GM21786 (cell line): ENCODE data around the gene SSR3.

ENCODE experiments used
- ATAC-seq: cut with Tn5 transposase; IDR thresholded peaks from one replicate; pipeline ENCODE4 v1.9.1; 2021; ENCODE audit not compliant: unreplicated experiment

Gene SSR3

DNA sequence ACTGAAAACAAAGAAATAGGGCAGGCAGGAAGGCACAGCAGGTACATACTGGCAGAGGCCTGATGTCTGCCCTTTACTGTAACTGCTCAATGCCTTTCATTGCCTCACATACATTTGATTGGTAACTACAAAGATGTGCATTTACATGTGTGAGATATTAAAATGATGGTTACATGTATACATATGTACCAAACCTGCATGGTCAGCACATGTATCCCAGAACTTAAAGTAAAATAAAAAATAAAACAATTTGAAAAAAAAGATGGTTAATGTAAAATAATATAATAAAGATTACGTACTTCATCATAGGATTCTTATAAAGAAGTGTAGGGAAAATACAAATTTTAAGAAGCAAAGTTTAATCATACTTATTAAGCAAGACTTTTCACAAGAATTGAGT lies 15.1 kb downstream of the SSR3 start:
- no peak for ATAC-seq

DNA sequence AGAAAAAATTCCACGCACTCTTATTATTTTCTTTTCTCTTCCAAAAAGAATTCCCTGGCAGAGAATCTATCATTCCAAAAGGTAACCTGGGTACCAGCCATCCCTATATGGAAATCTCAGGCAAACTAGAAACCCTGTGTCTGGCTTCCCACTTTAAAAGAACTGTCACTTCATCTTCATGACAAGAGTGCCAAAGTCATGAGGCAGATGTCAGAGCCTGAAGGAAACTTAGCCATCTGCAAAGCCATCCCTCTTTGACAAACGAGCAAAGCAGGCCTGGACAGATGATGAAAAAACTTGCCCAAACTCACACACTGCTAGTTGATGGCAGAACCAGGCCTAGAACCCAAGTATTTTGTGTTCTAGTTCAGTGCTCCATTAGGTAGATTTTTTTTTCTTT lies 15.9 kb downstream of the SSR3 start:
- no peak for ATAC-seq

DNA sequence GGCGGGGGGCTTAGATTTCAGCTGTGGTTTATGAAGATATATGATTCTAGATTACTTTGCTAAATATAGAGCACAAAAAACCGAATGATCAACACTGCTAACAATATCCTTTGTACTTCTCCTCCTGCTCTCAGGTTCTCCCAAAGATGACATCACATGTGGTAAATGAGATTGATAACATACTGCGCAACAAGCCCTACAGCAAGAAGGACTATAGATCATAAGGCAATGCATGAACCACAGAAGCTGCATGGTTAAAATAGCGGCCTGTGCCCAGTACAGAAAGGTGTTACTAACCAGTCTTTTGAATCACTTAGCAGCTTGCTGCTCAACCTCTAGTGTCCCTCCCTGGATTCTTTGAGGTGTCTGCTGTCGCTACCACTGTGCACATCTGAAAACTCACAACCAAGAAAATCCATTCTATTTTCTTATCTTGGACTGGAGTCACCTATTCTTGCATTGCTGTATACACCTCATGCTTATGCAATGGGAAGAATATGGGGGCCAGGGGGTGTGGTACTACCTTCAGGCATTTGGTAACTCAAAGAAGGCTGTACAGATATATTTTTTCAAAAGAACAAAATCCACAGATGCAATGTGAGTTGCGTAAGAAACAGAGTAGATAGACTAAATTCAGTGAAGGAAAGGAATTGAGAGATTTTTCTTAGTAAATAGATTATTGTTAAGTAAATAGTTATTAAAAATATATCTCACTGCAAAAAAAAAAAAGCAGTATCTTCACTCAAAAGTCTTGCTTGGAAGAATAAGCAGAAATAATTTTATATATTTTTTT lies 18.2 kb downstream of the SSR3 start:
- no peak for ATAC-seq

DNA sequence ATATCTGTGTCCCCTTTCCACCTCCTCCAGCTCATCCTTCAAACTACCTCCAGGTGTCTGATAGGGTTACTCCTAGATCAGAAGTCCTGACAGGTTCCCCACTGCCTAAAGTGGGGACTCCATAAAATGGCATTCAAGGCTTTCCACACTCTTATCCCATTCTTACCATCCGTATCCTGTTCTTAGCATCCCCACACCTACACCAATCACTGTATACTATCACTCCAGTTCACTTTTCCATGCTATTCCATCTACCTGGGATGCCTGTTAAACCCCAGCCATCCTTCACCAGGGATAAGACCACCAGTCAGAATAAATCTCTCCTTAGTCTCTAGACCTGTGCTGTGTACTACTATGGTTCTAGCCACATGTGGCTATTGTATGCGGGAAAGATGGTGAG lies 19.1 kb downstream of the SSR3 start:
- no peak for ATAC-seq

DNA sequence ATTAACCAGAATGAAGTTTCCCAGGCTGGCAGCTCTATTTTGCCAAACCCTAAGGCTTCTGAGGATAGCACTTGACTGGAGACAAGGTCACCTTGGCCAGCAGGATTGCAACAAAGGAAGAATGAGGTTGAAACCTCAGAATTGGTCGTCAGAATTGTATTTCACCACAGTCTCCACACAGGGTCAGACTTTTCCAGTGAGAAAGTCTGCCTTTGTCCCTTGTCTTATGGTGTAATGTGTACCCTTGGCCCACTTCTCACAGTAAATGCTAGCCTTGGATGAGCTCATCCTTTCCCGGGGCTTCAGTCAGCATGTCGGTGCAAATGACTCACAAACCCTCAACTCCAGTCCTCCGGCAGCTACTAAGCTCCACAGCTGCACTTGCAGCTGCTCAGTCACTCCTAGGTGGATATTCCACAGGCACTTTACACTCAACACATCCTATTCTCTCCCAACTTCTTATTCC lies 19.7 kb downstream of the SSR3 start:
- ATAC-seq = no peak

DNA sequence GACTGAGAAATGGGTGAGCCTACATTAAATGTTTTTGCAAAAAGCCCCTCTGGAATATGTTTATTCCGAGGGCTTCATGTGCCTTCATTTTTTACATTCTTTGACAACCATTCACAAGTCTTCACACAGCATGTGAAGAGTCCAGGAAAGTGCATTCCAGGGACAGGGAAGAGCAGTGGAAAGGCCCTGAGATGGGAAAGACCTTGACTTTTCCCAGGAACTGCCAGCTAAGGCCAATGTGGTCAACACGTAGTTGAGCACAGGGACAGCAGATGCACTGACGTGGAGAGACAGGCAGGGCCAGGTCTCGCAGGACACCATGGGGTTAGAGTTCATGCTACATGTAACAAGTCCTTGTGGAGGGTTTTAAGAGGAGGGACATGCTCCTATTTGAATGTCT lies 21.7 kb downstream of the SSR3 start:
- no peak for ATAC-seq

DNA sequence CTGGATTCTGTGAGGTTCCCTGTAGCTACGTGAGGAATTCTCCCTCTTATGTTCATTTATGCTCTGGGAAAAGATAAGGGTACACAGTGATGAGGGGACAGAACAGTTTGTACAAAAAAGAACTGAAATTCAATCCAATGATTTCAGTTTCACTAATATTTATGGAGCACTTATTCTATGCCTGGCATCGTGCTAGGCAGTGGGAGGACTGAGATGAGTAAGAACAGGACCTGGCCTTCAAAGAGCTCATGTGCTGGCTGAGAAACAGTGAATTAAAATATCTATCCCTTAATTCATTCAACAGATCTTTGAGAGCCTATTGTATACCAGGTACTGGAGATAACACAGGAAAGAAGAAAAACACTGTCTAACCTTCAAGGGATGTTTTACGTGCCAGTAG lies 22.2 kb downstream of the SSR3 start:
- ATAC-seq = no peak

DNA sequence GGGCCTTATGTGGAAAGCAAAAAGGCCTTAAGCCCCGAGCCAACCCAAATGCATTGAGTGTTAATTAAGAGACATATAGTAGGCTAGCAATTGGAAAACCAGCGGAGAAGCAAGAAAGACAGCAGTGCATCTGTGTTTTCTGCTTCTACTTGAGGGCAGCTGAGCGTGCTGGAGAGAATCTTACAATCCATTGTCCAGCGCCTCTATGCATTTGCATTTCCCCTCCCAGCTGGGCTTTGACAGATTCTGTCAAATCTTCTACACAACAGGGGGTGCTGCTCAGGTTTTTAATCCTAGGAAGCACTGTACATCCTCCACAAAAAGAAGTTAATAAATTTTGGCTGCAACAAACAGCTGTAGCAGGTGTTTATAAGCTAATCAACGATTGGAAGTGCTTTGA lies 23.9 kb downstream of the SSR3 start:
- no peak for ATAC-seq

DNA sequence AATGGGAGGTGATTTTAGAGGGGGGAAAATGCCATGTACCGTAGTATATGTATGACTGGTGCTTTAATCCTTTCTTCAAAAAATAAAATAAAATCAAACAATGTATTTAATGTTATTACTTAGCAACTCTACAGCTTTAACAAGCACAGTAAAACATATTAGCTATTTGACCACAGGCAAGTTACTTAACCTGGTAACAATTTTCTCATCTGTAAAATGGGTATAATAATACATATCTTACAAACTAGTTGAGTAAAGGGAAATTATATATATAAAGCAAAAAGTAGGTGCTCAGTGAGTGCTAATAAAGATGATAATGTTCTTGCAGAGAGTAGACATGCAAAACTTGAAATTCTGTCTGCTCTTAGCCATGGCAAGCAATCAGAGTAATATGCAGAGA lies 27.9 kb downstream of the SSR3 start:
- ATAC-seq = no peak

DNA sequence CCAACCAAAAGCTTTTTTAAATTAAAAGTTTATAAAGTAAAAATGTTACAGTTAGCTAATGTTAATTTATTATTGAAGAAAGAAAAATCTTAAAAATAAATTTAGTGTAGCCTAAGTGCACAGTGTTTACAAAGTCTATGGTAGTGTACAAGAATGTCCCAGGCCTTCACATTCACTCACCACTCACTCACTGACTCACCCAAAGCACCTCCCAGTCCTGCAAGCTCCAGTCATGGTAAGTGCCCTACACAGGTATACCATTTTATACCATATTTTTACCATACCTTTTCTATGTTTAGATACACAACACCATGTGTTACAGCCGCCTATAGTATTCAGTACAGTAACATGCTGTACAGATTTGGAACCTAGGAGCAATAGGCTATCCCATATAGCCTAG lies 29.1 kb downstream of the SSR3 start:
- ATAC-seq = no peak

DNA sequence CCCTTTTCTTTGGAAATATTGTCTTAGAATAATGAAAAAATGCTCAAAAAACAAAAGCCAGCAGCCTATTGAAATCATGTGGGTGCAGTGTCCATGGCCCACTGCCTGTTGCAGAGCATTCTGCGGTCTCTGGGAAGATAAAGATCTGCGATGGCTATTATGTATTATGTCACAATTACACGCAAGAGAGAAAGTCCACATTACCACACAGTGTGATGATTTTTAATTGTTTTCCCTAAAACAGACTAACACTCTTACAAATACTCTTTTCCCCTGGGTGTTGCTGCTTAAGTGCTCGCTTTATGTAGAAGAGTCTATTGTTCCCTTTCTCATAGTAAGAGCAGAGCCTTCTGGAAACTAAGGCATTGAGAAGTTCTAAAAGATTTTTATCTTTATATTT lies 32.2 kb downstream of the SSR3 start:
- ATAC-seq = no peak

DNA sequence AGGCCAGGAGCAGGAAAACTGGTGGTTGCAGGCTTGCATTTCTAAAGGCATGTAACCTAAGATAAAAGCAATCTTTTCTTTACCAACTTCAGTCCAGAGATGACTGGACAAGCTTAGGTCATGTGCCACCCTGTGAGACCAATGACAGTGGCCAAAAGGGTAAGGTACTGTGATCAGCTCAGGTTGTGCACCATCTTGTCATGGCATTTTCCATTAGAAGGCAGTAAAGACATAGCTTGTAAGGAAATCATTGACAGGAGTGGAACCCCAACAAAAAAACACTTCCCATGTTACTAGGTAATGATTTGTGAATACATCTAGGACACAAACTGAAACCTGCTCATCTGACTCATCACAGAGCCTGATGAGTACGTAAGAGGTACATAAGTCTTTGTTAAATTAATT lies 35.2 kb downstream of the SSR3 start:
- ATAC-seq = peak; percentile 78

DNA sequence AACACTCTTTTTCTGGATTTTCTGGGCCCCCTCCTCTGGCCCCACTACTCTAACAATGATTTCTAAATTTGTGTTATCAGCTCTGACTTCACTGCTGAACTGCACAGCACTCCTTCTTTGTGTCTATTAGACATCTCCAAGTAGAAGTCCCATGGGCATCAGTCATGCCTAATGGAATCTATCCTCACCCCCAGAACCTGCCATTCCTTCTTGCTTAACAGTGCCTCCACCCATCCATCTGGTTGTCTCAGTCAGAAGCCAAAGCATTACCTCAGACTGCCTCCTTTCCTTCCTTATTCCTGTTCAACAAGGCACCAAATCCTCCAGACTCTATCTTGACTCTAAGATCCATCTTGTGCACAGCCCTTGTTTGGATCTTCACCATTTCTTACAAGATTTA lies 36.2 kb downstream of the SSR3 start:
- ATAC-seq = no peak

DNA sequence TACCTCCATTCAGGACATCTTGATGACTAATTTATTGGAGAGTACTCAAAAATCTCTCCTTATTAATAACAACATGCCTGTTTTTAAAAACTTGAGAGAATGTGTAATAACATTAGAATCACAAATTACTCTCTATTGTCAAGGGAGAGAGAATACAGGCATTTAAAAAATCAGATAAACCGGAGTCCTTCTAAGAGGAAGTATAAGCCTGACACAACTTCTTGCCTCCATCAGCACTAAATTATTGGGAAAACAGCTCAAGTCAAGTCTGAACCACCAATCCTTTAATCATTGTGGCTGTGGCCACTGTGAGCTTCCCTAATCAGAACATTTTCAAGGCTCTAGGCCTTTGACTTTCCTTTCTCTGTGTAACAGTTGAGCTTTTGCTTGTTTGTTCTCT lies 38.0 kb downstream of the SSR3 start:
- ATAC-seq = no peak

DNA sequence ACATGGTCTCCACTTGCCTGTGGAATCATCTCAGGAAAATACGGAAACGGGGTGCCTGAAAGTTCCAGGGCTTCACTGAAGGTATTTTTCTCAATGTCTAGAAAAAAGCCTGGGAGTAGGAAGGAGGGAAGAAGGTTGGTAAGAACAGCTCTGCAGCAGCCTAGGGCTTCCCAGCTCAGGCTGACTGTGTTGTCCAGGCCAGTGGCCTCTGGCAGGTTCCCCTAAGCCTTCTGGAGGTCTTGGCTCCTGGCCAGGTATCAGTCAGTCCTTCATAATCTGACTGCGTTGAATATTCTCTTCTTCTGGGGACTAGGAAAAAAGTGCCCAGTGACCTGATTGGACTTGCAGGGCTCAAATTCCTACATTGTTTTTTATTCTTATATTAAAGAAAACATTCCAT lies 38.6 kb downstream of the SSR3 start:
- no peak for ATAC-seq

DNA sequence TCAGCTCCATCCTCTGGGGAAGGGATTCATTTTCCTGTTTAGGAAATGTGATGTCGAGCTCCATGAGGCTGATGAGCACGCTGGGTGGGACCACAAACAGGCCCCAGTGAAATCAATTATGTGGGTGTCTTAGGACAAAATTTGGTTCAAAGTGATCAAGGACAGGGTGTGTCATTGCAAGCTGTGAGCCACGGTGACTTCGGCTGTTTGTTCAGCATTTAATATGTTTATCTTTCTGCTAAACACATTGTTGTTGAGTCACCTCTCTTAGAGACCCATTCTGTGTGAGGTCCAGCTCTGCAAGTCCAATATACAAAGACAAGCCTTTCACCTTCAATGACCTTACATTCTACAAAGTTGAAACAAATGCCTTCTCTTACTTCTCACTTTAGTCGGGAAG lies 41.3 kb downstream of the SSR3 start:
- no peak for ATAC-seq

DNA sequence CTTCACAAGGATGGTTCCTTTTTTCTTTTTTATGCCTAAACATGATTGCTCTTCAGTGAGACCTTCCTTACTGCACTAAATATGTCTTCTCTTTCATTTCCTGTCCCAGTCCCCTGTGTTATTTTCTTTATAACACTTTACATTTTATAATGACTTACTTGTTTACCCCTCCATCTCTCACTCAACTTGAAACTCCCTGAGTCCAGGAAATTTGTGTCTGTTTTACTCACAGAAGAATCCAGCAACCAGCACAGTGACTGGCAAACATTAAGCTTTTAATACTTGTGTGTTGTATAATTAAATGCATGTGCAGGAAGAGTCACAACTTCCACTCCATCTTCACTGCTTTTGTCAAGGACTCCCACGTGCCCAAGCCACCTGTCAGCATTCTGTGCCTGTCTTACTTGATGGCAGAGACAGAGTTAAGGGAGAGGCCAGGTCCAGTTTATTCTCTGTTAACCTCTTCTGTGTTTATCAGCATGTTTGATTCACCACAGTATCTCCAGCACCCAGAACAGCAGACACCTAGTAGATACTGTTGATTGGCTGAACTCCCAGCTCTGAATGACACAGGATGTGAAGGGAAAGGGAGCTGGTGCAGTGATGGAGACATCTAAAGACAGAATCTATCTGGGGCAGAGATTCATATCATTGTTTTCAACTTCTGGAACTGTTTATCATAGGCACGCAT lies 42.8 kb downstream of the SSR3 start:
- no peak for ATAC-seq

DNA sequence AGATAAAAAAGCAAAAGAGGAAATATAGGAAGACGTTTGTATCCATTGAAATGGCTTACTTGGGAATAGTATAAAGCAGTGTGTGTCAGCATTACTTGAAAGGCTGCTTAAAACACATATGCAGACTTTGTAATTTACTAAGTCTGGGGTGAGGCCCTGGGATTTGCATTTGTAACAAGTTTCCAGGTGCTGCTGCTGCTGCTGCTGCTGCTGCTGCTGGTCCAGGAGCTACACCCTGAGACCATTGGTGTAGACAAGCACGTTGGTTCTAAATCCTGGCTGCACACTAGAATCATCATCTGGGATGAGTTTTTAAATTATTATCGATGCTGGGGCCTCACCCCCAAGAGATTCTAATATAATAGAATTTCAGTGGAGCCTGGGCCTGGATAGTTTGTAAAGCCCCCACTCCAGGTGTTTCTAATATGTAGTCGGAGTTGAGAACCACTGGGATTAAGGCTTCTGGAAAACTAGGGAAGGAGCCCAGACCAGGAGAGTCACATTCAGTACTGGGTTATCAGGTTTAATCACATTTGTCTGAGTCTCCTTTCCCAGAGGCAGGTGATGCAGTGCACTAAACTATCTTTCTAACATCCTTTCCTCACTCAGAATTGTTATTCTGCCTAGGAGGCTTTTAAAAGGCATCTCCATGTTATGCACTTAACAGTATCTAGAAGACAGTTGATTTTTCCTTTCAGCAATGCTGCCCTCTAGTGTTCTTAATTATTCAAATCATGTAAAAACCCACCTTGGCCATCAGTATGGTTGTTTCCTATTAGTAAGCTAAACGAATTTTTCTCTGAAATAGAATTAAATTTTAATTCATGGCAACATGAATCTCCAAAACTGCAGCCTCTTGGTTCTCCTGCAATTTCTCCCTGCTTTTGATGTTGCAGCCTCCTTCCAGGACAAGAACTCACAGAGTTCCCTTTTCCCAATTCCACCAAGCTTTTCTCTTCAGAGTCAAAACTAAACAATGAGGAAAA lies 45.4 kb downstream of the SSR3 start:
- ATAC-seq = peak; percentile 76

DNA sequence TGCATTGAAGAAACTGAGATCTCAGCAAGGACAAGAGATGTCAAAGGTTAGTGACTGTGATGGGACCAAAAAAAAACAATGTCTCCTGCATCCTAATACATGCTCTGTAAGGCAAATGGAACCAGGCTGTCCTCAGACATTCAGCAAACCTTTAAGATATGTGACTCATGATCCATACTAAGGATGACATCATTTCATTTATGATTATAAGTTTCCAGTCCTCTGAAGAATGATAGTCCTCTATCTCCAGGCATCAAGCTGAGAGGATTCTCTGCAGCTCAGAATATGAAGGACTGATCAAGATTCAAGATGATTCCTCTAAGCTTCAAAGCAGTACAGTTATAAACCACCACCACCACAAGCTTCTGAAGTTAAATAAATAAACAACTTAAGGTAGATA lies 47.6 kb downstream of the SSR3 start:
- no peak for ATAC-seq

DNA sequence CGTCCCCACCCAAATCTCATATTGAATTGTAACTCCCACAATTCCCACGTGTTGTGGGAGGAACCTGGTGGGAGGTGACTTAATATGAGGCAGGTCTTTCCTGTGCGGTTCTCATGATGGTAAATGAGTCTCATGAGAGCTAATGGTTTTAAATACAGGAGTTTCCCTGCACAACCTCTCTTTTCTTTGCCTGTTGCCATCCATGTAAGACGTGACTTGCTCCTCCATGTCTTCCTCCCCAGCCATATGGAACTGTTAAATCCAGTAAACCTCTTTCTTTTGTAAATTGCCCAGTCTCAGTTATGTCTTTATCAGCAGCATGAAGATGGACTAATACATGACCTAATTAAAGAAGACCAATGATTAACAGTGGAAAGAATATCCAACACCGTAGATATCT lies 56.6 kb downstream of the SSR3 start:
- ATAC-seq = no peak

DNA sequence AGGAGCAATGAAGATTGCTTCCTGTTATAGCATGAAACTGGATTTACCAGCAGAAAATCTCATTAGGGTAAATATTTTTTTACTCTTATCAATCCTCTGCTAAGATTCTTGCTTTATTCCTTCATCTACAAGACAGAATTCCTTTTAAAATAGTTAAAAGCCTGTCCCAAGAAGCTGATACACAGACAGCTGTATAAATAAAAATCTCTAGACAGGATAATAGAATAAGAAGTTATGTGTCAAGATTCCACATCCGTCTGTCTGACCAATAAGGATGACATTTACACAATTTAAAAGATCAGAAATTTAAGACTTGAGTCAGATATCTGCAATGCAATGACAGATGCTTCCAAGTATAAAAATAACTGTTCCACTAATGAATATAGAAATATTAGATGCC lies 57.6 kb downstream of the SSR3 start:
- no peak for ATAC-seq

DNA sequence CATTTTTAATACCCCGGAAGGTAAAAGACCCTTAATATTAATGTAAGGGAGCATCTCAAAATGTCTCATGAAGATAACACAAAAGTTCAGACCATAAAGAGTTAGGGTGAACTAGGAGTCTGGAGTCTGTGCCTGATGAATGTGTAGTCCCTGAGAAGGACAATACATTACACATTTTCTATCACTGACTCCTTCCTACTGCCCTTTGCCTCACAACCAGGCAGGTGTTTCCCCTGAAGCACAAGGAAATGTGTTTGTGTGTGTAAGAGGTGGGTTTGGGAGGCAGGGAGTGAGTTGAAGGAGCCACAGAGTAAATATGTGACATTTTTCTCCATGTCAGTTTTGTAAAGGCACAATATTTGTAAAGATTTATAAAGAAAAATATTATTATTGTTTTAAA lies 59.1 kb downstream of the SSR3 start:
- no peak for ATAC-seq
